HG03103 (cell line): ENCODE data around the gene KCTD11.
"Not testable (repeated sequence)": the region's sequence is repeated elsewhere in the genome, so short reads cannot be mapped to it uniquely, and the experiment has no call there.

Experiments
- ATAC-seq: cut with Tn5 transposase; IDR thresholded peaks from one replicate; pipeline ENCODE4 v1.9.1; 2021; ENCODE audit warnings: low read depth; ENCODE audit not compliant: unreplicated experiment

Gene KCTD11

GRCh38 chr17:7321466-7321865, 30.5 kb upstream of the KCTD11 start:
- no peak for ATAC-seq

DNA sequence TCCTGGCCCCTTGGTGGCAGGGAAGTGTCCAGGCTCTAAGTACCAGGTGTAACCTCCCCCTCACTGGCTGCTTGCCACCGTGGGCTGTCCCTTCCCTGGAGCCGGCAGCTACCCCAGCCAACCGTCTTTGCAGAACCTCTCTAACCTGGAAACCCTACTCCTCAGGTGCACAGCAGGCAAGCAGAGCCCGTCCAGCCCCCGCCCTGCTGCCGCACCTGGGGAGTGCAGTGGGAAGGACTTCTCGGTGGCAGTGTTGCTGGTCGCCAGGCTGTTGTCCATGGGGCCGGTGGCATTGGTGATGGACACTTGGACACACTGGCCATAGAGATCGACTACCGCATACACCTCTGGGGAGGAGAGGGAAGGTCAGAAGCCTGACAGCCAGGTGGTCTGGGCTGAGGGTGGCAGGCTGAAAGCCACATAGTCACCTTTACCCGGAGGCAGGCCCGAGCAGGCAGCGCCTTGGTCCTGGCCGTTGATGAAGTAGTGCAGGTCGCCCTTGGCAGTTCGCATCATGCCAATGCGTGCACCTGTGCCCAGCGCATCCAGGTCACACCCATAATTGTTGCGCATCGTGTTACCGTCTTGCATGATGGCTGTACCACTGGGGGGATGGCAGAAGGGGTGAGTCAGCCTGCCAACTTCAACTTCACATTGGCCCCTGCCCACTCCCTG, 29.3 kb upstream of the KCTD11 start:
- ATAC-seq: no peak

DNA sequence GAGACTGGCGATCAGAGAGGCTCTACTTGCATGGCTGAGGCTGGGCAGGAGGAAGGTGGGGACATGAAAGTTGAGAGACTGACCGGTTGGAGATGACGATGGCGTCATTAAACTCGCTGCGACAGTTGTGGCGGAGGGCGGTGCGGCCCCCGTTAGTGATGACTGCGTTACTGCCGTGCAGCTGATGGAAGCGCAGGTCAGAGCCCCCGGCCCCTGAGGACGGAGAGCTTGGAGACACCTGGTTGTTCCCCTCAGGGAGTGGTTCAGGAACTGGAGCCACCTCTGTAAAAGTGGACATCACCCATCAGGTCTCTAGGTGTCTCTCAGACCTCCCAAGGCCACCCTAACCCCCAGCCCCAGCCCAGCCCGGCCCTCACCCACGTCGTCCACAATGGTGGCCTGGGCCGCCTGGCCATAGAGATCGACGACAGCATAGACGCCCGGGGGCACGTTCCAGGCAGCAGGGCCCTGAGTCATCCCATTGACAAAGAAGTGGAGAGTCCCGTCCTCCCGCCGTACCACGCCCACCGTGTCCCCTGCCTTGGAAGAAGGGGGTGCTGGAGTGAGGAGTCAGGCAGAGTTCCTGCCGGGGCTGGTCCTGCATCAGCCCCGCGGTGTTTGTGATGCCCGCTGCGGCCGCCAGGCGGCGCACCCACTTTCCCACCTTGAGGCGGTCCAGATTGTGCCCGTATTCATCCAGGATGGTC, 28.1 kb upstream of the KCTD11 start:
- ATAC-seq: no peak

GRCh38 chr17:7324438-7324779, 27.6 kb upstream of the KCTD11 start:
- ATAC-seq: no peak

DNA sequence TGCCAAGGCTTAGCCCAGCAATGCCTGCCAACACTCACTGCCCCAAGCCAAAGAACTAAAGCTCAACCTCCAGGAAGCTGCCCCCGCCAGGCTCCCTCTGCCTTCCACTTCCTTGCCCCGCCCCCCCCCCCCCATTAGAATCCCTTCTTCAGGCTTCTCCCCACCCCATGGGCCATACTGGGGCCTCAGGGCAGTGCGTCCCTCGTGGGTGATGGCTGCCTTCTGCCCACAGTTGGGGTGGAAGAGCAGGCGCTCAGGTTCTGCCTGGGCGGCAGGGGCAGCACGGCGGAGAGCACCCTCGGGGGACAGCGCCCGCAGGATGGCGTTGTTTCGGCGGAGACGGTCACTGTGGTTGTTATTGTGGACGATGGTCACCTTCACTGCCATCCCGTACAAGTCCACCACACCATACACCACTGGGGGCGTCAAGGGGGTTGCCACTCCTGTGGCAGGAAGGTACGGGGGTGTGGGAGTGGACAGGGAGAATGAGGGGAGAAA, 26.9 kb upstream of the KCTD11 start:
- ATAC-seq: no peak

- no peak for ATAC-seq
These were observed 25.8 kb upstream of the KCTD11 start for GRCh38 chr17:7326186-7326585.

GRCh38 chr17:7327056-7327455, 24.9 kb upstream of the KCTD11 start:
- no peak for ATAC-seq

- ATAC-seq: no peak
These were observed 24.5 kb upstream of the KCTD11 start for GRCh38 chr17:7327501-7327900.

- ATAC-seq: no peak
These were observed 24.0 kb upstream of the KCTD11 start for GRCh38 chr17:7328009-7328408.

- ATAC-seq: peak; percentile 10
These were observed 23.1 kb upstream of the KCTD11 start, which contains the start of gene NEURL4 for GRCh38 chr17:7328840-7329373. TSS of gene NEURL4 (minus strand) at chr17:7329335. CDS start at chr17:7329312, 23 bp downstream.

DNA sequence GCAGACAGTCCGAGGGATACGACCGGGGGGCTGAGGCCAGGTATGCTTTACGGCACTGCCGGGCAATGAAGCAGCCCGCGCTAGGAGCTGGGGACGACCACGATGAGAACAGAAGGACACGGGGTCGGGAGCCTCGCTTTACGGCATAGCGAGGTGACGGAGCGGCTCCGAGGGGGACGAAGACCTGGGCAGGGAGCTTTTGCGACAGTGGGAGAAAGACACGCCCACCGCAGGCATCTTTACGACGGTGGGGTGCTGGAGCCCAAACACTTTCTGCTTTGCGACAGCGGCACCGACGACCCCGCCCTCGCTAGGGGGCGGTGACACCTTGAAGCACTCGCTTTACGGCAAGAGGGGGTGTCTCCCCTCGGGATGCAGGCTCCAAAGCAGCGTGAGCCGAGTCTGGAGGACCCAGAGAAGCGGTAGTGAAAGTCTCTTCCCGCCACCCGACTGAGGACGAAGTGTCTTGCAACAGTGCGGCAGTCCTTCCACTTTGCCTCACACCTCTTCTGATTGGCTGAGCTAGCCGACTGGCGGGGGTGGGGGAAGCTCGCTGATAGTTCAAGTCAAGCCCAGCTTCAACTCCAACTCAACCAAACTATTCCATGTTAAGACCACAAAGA, 22.5 kb upstream of the KCTD11 start:
- peak; percentile 47 for ATAC-seq

DNA sequence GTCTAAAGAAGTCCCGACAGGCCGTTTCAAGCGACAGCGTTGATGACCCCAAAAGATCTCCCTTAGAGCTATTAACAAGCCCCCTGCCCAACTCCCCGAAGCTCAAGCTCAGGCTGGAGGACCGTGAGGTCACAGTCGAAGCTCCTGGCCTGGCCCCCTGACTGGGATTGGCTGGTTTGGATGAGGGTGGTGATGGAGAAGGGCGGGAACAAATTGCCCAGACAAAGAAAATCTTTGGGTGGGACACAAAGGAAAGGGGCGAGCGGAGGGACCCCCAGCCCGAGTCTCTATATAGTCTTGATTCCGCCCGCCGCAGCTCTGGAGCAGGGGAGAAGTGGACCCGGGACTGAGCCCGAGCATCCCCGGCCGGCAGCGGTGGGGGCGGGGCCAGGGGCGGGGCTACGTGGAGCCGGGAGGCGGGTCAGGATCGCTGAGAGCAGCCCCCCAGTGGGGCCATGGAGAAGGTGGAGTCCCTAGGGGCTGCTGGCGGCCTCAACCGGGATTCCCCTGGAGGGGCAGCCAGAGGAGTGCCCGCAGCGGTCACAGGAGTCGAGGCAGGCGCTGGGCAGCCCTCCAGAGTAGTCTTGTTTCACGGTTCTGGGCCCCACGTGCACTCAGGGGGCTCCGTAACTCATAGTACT, 21.8 kb upstream of the KCTD11 start:
- ATAC-seq: peak; percentile 26

GRCh38 chr17:7330638-7331015, 21.3 kb upstream of the KCTD11 start:
- no peak for ATAC-seq

DNA sequence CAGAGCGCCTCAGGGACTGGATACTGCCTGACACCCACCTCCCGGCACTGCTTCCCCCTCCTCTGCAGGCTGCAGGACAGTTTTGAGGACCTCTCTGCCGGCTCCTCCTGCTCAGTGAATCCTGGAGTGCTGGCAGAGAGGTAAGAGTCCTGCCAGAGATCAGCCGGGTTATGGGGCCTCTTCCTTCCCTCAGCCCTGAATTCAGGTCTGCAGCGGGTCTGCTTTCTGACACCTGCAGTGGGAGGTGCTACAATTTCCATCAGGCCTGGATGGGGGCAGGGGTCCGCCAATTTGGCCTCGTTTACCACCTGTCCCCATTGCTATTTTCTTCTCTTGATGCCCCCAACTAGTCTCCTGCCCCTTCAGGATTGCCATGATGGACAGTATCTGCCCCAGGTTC, 19.9 kb upstream of the KCTD11 start:
- no peak for ATAC-seq

DNA sequence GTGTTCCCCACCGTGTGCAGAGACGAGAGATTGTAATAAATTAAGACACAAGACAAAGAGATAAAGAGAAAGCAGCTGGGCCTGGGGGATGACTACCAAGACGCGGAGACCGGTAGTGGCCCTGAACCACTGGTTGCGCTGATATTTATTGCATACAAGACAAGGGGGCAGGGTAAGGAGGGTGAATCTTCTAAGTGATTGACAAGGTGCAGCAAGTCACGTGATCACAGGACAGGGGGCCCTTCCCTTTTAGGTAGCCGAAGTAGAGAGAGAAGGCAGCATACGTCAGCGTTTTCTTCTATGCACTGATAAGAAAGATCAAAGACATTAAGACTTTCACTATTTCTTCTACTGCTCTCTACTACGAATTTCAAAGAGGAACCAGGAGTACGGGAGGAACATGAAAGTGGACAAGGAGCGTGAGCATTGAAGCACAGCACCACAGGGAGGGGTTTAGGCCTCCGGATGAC, 19.3 kb upstream of the KCTD11 start:
- not testable (repeated sequence) for ATAC-seq

GRCh38 chr17:7334938-7335538, 16.9 kb upstream of the KCTD11 start:
- ATAC-seq: no peak

- not testable (repeated sequence) for ATAC-seq
These were observed 16.2 kb upstream of the KCTD11 start for GRCh38 chr17:7335765-7336164.

GRCh38 chr17:7336240-7337175, 15.5 kb upstream of the KCTD11 start, which contains the start of gene ACAP1:
TSS of gene ACAP1 (plus strand) at chr17:7336529. CDS start at chr17:7336735, 206 bp downstream.
- ATAC-seq: no peak

GRCh38 chr17:7337600-7337999, 14.4 kb upstream of the KCTD11 start:
- not testable (repeated sequence) for ATAC-seq
